ENCODE measurements around the gene ZNF132. TPM values are rescaled to one million over a fixed set of nuclear protein-coding genes. Genes with fewer than 3 reads are reported as not detected.
"Not testable (repeated sequence)": the region's sequence is repeated elsewhere in the genome, so short reads cannot be mapped to it uniquely, and the experiment has no call there.

The ZNF132 gene
- total RNA-seq, 2 donors from 2014 or later: 2.1 to 3.8 TPM

DNA sequence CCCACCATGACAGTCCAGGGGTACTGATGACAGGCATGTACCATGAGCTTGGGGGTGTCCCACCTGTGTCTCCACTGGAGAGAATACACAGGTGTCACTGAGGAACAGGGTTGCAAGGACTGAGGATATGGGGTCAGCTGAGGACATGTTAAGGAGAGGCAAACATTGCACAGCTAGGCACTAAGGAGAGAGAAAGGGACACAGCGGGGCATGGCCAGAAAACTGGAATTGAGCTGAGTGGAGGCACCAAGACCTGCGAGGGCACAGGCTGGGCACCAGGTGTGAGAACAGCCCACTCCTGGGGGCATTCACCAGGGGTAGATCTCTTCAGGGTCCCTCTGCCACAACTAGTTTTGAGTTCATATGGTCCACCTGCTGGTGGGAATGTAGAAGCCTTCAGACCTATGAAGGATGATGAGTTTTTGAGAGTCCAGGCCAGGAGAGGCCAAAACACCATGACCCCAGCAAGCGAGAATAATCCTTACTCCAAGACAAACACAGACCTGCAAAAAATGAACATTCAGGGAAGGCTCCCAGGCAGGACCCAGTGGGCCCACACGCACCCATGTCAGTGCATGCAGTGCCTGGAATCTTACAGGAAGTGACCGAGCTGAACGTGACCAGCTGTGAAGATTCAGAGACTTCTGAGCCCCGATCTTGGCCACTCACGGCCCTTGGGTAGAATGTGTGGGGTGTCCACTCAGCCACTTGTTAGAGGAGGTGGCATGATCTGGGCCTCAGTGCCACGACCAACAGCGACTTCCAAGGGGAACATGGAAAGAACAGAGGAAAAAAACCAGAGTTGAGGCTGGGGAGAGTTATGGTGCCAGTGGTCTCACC lies 32.9 kb downstream of the ZNF132 start:
- Mint-ChIP-seq H3K36me3 (ENCODE audit: low read depth) (peaks cover 5% of the 10 kb centered on the region), H3K27me3 (no peaks in the 10 kb centered on the region), H3K4me1 (peaks cover 30% of the 10 kb centered on the region), H3K27ac (peak overlapping the region; percentile 93), H3K9me3 (no peaks in the 10 kb centered on the region), H3K4me3 (peak overlapping the region; percentile 93)
- no peak for ATAC-seq (replicated peaks)

DNA sequence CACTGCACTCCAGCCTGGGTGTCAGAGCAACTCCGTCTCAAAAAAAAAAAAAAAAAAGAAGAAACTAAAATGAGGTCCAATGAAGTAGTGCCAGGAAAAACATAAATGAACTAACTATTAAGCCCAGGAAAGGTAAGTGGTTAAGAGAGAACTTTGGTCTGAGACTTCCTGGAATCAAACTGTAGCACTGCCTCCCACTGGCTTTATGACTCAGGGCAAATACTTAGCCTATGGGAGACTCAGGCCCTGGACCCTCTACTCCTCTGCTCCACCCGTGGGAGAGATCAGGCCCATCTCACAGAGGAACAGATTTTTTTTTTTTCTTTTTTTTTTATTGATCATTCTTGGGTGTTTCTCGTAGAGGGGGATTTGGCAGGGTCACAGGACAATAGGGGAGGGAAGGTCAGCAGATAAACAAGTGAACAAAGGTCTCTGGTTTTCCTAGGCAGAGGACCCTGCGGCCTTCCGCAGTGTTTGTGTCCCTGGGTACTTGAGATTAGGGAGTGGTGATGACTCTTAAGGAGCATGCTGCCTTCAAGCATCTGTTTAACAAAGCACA lies 36.0 kb downstream of the ZNF132 start:
- H3K27me3 Mint-ChIP-seq, H3K27ac Mint-ChIP-seq, H3K4me3 Mint-ChIP-seq: not testable (repeated sequence)

DNA sequence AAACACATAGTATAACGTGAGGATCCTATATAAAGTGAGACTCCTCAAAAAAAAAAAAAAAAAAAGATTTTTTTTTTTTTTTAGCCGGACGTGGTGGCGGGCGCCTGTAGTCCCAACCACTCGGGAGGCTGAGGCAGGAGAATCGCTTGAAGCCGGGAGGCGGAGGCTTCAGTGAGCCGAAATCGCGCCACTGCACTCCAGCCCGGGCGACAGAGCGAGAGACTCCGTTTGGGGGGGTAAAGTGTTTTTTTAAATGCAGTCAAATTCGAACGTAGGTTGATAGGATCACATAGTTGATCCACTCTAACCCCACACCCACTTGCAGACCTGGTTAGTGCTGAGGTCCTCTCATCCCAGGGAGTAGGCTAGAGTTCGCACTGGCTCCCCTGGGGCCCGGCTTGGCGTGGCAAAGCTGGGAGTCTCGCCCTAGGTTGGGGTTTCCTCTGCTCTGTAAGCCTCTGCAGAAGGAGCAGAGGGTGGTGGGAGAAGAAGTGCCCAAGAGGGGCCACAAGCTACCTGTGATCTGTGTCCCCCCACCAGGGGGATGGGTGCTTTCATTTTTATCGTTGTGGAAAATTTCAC lies 38.0 kb downstream of the ZNF132 start:
- Mint-ChIP-seq H3K4me1 (peaks cover 15% of the 10 kb centered on the region), H3K9me3 (no peaks in the 10 kb centered on the region), H3K36me3 (ENCODE audit: low read depth) (peaks cover 19% of the 10 kb centered on the region), H3K27ac (no peak overlapping the region), H3K27me3 (no peaks in the 10 kb centered on the region), H3K4me3 (peak overlapping the region; percentile 90)
- ATAC-seq (replicated peaks): no peak

More for the DNA sequence above, 36.0 kb downstream of the ZNF132 start:
- Mint-ChIP-seq H3K36me3 (ENCODE audit: low read depth) (peaks cover 10% of the 10 kb centered on the region), H3K4me1 (peaks cover 24% of the 10 kb centered on the region)
- not testable (repeated sequence) for ATAC-seq (replicated peaks); H3K9me3 Mint-ChIP-seq

- H3K27ac Mint-ChIP-seq: peak overlapping the region; percentile 97
- peaks cover 20% of the 10 kb centered on the region for H3K36me3 Mint-ChIP-seq (ENCODE audit: low read depth)
- H3K4me3 Mint-ChIP-seq: peak overlapping the region; percentile 90
- no peaks in the 10 kb centered on the region for H3K9me3 Mint-ChIP-seq
- peaks cover 7% of the 10 kb centered on the region for H3K4me1 Mint-ChIP-seq
- no peaks in the 10 kb centered on the region for H3K27me3 Mint-ChIP-seq
- ATAC-seq (replicated peaks): peak; percentile 99
Observed at GRCh38 chr19:58400916-58401839, 38.8 kb downstream of the ZNF132 start.

DNA sequence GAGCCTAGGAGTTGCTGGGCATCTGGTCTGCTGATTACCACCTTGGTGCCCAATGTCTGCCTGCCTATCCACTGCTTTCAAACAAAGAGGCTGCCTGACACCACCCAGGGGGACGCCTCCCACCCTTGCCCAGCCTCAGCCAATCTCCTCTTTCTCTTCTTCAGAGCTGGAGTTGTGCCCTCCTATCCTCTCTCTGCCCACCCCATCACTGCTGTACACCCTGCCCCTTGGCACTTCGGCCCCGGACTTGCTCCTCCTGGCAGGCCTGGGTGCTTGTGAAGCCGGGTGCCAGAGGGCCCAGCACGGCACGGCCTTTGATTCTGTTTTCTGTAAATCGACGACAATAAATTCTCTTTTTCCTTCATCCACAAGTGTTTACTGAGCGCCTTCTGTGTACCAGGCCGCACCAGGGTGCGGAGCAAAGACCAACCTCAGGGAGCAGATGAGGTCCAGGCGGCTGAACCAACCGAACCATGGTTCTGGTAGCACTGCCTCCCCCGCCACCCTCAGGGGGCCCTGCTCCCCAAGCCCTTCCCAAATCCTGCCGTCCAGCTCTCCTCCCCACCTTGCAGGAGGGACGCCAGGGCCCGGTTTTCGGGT lies 39.5 kb downstream of the ZNF132 start:
- peak overlapping the region; percentile 90 for H3K4me3 Mint-ChIP-seq
- H3K27ac Mint-ChIP-seq: peak overlapping the region; percentile 97
- H3K9me3 Mint-ChIP-seq: no peaks in the 10 kb centered on the region
- peaks cover 26% of the 10 kb centered on the region for H3K36me3 Mint-ChIP-seq (ENCODE audit: low read depth)
- H3K4me1 Mint-ChIP-seq: peaks cover 7% of the 10 kb centered on the region
- no peaks in the 10 kb centered on the region for H3K27me3 Mint-ChIP-seq
- ATAC-seq (replicated peaks): no peak

DNA sequence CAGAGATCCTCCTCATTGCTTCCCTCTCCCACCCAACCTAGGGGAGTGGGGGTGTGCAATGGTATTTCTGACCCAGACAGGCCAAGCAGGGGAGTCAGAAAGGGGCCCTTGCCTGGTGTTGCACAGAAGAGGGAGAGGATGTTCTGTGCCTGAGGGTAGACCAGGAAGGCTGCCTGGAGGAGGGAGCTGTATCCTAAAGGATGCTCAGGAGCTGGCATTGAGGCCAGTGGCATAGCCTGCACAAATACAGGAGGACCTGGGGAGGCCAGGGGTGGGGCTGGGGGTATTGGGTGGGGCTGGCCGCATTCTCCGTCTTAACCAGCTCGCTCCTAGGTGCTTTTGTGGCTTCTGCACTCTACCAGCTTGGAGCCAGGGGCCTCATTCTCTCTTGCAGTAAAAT lies 40.0 kb downstream of the ZNF132 start:
- peak overlapping the region; percentile 90 for H3K4me3 Mint-ChIP-seq
- peak overlapping the region; percentile 36 for H3K27ac Mint-ChIP-seq
- H3K27me3 Mint-ChIP-seq: no peaks in the 10 kb centered on the region
- no peaks in the 10 kb centered on the region for H3K9me3 Mint-ChIP-seq
- H3K36me3 Mint-ChIP-seq (ENCODE audit: low read depth): peaks cover 30% of the 10 kb centered on the region
- peaks cover 7% of the 10 kb centered on the region for H3K4me1 Mint-ChIP-seq
- ATAC-seq (replicated peaks): no peak

GRCh38 chr19:58398545-58398944 lies 41.4 kb downstream of the ZNF132 start:
- ATAC-seq (replicated peaks): no peak
- no peak overlapping the region for H3K27ac Mint-ChIP-seq

GRCh38 chr19:58398087-58398486 lies 41.9 kb downstream of the ZNF132 start:
- Mint-ChIP-seq H3K27ac (no peak overlapping the region), H3K4me3 (no peak overlapping the region), H3K4me1 (peaks cover 7% of the 10 kb centered on the region), H3K36me3 (ENCODE audit: low read depth) (peaks cover 48% of the 10 kb centered on the region), H3K27me3 (no peaks in the 10 kb centered on the region), H3K9me3 (no peaks in the 10 kb centered on the region)
- ATAC-seq (replicated peaks): no peak

More at GRCh38 chr19:58398545-58398944, 41.4 kb downstream of the ZNF132 start:
- H3K9me3 Mint-ChIP-seq: no peaks in the 10 kb centered on the region
- H3K4me1 Mint-ChIP-seq: peaks cover 7% of the 10 kb centered on the region
- H3K4me3 Mint-ChIP-seq: no peak overlapping the region
- H3K36me3 Mint-ChIP-seq (ENCODE audit: low read depth): peaks cover 44% of the 10 kb centered on the region
- H3K27me3 Mint-ChIP-seq: no peaks in the 10 kb centered on the region

DNA sequence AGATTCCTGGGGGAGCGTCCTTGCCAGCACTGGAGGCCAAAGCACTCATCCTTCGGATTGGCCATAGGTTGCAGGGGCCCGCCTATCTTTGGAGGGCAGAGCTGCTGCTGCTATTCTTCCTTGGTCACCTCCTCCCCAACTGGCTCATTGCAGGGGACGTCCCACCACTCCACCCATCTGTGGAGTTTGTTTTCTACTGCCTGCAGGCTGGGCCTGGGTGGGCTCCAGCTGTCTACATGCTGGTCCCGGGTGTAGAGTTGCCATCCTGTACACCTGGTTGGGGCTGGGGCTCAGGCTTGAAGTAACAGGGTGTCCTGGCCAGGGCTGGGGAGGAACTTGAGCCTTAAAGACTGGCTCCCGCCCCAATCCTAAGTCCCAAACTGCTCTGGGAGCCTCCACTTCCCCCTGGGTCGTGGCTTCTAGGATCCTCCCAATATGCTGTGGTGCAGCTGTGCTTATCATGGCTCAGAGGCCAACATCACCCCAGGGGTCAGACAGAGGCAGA lies 42.4 kb downstream of the ZNF132 start:
- Mint-ChIP-seq H3K4me1 (peaks cover 7% of the 10 kb centered on the region), H3K36me3 (ENCODE audit: low read depth) (peaks cover 53% of the 10 kb centered on the region), H3K4me3 (no peak overlapping the region), H3K9me3 (no peaks in the 10 kb centered on the region), H3K27ac (no peak overlapping the region), H3K27me3 (no peaks in the 10 kb centered on the region)
- no peak for ATAC-seq (replicated peaks)

DNA sequence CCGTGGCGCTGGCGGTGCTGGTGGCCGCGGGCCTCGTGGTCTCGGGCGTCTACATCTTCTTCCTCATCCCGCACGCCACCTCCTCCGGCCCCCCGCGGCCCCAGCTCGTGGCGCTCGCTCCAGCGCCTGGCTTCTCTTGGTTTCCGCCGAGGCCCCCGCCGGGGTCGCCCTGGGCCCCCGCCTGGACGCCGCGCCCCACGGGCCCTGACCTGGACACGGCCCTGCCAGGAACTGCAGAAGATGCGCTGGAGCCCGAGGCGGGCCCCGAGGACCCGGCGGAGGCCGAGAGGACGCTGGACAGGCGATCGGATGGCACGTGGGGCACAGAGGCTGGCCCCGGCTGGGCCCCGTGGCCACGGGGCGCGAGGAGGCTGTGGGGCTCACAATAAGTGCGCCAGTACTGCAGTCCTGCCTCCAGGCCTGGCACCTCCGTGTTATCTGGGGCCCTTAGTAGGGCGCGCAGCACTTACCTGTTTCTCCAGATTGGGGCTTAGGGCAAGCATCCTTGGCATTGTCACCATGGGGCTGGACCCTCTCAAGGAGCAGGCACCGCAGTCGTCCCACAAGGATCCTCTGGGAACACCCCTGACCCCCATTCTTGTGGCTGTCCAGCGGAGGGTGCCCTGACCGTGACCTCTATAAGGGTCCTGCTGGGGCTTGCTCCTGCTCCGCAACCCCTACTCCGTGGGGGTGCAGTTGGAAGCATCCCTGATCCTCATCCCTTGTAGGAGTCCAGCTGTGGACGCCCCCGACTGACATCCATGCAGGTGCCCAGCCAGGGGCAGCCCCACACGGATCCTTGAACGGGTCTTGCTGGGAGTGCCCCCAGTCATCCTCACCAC lies 43.0 kb downstream of the ZNF132 start:
- ATAC-seq (replicated peaks): no peak
- H3K27ac Mint-ChIP-seq: no peak overlapping the region
- H3K4me1 Mint-ChIP-seq: peaks cover 7% of the 10 kb centered on the region
- no peaks in the 10 kb centered on the region for H3K9me3 Mint-ChIP-seq
- H3K36me3 Mint-ChIP-seq (ENCODE audit: low read depth): peaks cover 60% of the 10 kb centered on the region
- no peaks in the 10 kb centered on the region for H3K27me3 Mint-ChIP-seq
- no peak overlapping the region for H3K4me3 Mint-ChIP-seq

- Mint-ChIP-seq H3K9me3 (no peaks in the 10 kb centered on the region), H3K27me3 (no peaks in the 10 kb centered on the region), H3K27ac (no peak overlapping the region), H3K4me3 (no peak overlapping the region), H3K4me1 (peaks cover 4% of the 10 kb centered on the region), H3K36me3 (ENCODE audit: low read depth) (peaks cover 64% of the 10 kb centered on the region)
- ATAC-seq (replicated peaks): no peak
Observed at GRCh38 chr19:58395979-58396627, 43.9 kb downstream of the ZNF132 start.

DNA sequence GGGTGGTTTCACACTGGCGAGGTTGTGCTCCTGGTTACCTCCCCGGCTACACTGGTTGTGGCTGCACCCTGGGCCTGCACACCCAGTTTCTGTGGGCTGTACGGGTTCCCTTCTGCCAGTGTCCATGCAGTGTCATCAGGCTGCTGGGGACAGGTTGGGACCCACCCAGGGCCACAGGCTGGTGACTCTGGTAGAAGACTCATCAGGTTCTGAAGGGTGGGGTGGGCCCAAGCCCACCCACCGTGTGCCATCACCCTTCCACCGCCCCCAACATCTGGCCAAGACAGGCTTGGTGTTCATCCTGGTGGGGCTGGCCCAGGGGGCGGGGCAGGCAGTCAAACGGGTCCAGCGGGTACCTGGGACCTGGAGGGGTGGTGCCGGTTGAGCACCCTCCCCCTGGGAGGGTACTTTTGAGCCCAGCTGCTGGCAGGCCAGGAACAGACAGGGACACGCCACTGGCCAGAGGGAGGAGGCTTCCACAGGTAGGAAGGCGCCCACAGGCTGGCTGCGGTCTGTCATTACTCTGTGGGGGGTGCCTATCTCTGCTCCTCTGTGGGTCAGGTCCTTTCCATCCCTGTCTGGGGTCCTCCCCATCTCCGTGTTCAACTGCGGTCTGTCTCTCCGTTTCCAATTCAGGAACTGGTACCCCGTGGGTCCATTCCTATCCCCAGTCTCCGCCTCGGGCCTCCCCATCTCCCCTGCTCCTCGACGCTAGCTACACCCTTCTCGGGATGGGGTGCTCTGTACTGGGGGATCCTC lies 44.6 kb downstream of the ZNF132 start, which contains the start of gene RNF225:
TSS of gene RNF225 (plus strand) at position 437 of the 759 bp plus-strand sequence. CDS start 434 bp downstream, outside the sequence.
- no peak within 1 kb of the TSS for H3K4me3 Mint-ChIP-seq
- H3K27ac Mint-ChIP-seq: no peak within 1 kb of the TSS

More for the DNA sequence above, 44.6 kb downstream of the ZNF132 start, which contains the start of gene RNF225:
- peak; percentile 29 for ATAC-seq (replicated peaks)
- peaks cover 70% of the 10 kb centered on the region for H3K36me3 Mint-ChIP-seq (ENCODE audit: low read depth)
- H3K27me3 Mint-ChIP-seq: no peaks in the 10 kb centered on the region
- H3K4me1 Mint-ChIP-seq: no peaks in the 10 kb centered on the region
- H3K9me3 Mint-ChIP-seq: no peaks in the 10 kb centered on the region

Data from activated T-helper 17 cell treated with anti-CD3 and anti-CD28 coated beads, Interleukin-2, amount 50 U/mL, for 72 hours (primary cell).